GM12878 (cell line): ENCODE results near the gene UNC13D. TPM values are rescaled to one million over a fixed set of nuclear protein-coding genes. Genes with fewer than 3 reads are reported as not detected.

Experiments
- ATF7 ChIP-seq: fragments of 450-650 bp; IDR thresholded peaks from 2 replicates; pipeline ENCODE4 v1.6.1; 2016; ENCODE audit warnings: low read depth, mild to moderate bottlenecking
- BCL3 ChIP-seq: IDR thresholded peaks from 2 replicates; pipeline ENCODE4 v1.6.1; 2011; ENCODE audit warnings: borderline replicate concordance, low read depth, mild to moderate bottlenecking, moderate library complexity, low read length; ENCODE audit not compliant: insufficient read depth, poor library complexity, severe bottlenecking
- FOS ChIP-seq: IDR thresholded peaks from 3 replicates; pipeline ENCODE4 v1.6.1; 2011; ENCODE audit warnings: borderline replicate concordance; ENCODE audit not compliant: insufficient read length; ENCODE audit errors: extremely low read depth
- JUND ChIP-seq: IDR thresholded peaks from 2 replicates; pipeline ENCODE4 v1.6.1; 2012; ENCODE audit warnings: low read depth, mild to moderate bottlenecking, low read length, improper control_type of control experiment, moderate library complexity
- PRDM15 ChIP-seq: fragments of 450-650 bp; formaldehyde crosslinking; IDR thresholded peaks from 2 replicates; pipeline ENCODE4 v1.4.0; 2020; ENCODE audit warnings: mild to moderate bottlenecking, moderate library complexity
- RB1 ChIP-seq: fragments of 450-650 bp; formaldehyde crosslinking; IDR thresholded peaks from 2 replicates; pipeline ENCODE4 v1.6.1; 2017; ENCODE audit warnings: mild to moderate bottlenecking, borderline replicate concordance
- RCOR1 ChIP-seq: conservative IDR thresholded peaks from 2 replicates; pipeline ENCODE4 v1.6.1; 2012; ENCODE audit warnings: low read depth, low read length, improper control_type of control experiment
- RUNX3 ChIP-seq: IDR thresholded peaks from 2 replicates; pipeline ENCODE4 v1.6.1; 2012; ENCODE audit warnings: low read length, inconsistent platforms
- SIX5 ChIP-seq: IDR thresholded peaks from 2 replicates; pipeline ENCODE4 v1.6.1; 2011; ENCODE audit warnings: mild to moderate bottlenecking, low read depth, low read length, moderate library complexity; ENCODE audit not compliant: severe bottlenecking
- STAT1 ChIP-seq: fragments of 450-650 bp; conservative IDR thresholded peaks from 2 replicates; pipeline ENCODE4 v1.6.1; 2014; ENCODE audit warnings: antibody characterized with exemption, mild to moderate bottlenecking
- TCF12 ChIP-seq: IDR thresholded peaks from 2 replicates; pipeline ENCODE4 v1.6.1; 2011; ENCODE audit warnings: low read depth, mild to moderate bottlenecking, low read length
- TCF7 ChIP-seq: IDR thresholded peaks from 2 replicates; pipeline ENCODE4 v1.6.1; 2014; ENCODE audit warnings: antibody characterized with exemption, borderline replicate concordance
- ZBED1 ChIP-seq: IDR thresholded peaks from 2 replicates; pipeline ENCODE4 v1.6.1; 2016; ENCODE audit warnings: borderline replicate concordance
- ZNF207 ChIP-seq: fragments of 450-650 bp; IDR thresholded peaks from 2 replicates; pipeline ENCODE4 v1.6.1; 2014; ENCODE audit warnings: antibody characterized with exemption, mild to moderate bottlenecking, borderline replicate concordance
- ZNF384 ChIP-seq: IDR thresholded peaks from 2 replicates; pipeline ENCODE4 v1.6.1; 2012; ENCODE audit warnings: low read depth, mild to moderate bottlenecking, low read length, improper control_type of control experiment, borderline replicate concordance
- polyA plus RNA-seq, 11 experiments: library from polyadenylated mRNA; depleted of rRNA in 4 of 11; unstranded in 6 of 11; stranded (reverse) in 5 of 11; fragments of >200 nt; fragmentation: Nextera tagmentation in 4 of 11; fragmentation: Illumina TruSeq in 1 of 11; extraction: Ambion mirVana in 4 of 11; extraction: Trizol in 1 of 11; gene quantifications; 1 replicate in 1 of 11; 2 replicates in 10 of 11; pipeline versions ENCODE4 v1.2.1 to v1.2.3, GENCODE V29; 2011 to 2016; ENCODE audit warnings: inconsistent platforms in 2 of 11, missing spikeins in 2 of 11, low read depth in 1 of 11
- total RNA-seq, 4 experiments: library from RNA; depleted of rRNA in 3 of 4; stranded (reverse); fragments of >200 nt in 3 of 4; fragmentation: Illumina TruSeq in 1 of 4; extraction: Trizol in 1 of 4; gene quantifications; 2 replicates each; pipeline versions ENCODE4 v1.2.1 to v1.2.3, GENCODE V29; 2013 to 2021
- TF ChIP-seq, protein P1 (sequence below), 3 experiments: IDR thresholded peaks in 2 of 3; conservative IDR thresholded peaks in 1 of 3; 2 replicates each; pipeline ENCODE4 v1.5.1; 2011; ENCODE audit warnings: low read depth in 3 of 3, low read length in 3 of 3, mild to moderate bottlenecking in 3 of 3, control low read depth in 2 of 3, moderate library complexity in 2 of 3, inconsistent platforms in 1 of 3, mixed read lengths in 1 of 3; ENCODE audit not compliant: control insufficient read depth in 2 of 3, insufficient read depth in 1 of 3; ENCODE audit errors: extremely low read depth in 1 of 3
- TF ChIP-seq, protein P2 (sequence below): fragments of 450-650 bp; IDR thresholded peaks from 2 replicates; pipeline ENCODE4 v1.6.1; 2017; ENCODE audit warnings: borderline replicate concordance
- TF ChIP-seq, protein P3 (sequence below): IDR thresholded peaks from 2 replicates; pipeline ENCODE4 v1.6.1; 2011; ENCODE audit warnings: low read depth, mild to moderate bottlenecking, low read length, moderate library complexity, borderline replicate concordance; ENCODE audit errors: extremely low read depth

The UNC13D gene
- total and polyA plus RNA-seq, 10 of the 15 experiments (the other 5 are each of a cell fraction or from before 2014, with no cell fraction given) = 0.32 to 63.9 (median 25.2) TPM

DNA sequence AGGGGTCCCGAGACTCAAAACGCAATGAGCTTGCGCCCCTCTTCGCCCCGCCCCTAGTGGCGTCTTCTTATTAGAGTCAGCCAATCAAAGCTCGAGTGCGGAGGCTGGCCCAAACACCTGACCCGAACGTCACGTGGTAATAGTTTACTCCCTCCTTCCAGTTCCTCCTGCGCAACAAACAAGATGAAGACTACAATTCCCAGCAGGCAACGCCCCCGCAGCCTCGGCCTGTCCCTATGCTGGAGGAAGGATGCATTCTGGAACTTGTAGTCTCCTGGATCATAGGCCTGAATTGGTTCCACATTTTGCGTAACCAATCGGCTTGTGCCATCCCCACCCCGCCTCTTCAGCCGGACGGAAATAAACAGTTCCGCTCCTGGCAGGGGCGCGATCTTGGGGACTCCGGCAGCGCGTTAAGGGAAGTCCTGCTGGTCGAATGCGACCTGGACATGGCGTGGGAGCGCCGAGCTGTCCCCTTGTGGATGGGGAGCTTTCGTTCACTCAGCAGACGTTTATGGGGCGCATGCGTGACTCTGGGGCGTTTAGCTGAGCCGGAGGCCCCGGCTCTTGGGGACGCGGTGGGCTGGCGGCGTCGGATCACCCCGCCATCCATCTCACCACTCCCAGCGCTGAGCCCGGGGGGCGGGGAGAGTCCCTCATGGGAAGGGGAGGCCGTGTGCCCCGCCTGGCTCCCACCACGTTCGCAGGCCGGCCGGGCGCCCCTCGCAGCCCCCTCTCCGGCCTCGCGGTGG is 11.3 kb upstream of the UNC13D start, which contains the start of gene WBP2 (continued):
- TF ChIP-seq BCL3 (no peak), TCF7 (no peak), ZBED1 (no peak), FOS (peak; percentile 29), ZNF384 (no peak), JUND (no peak), ZNF207 (peak; percentile 76; the same call in 1 of the 2 replicates), RUNX3 (no peak; the same call in none of the 2 replicates), PRDM15 (CRISPR knock-in tag) (no peak), STAT1 (peak; percentile 49; the same call in 1 of the 2 replicates), RCOR1 (no peak), TCF12 (peak; percentile 43; the same call in 1 of the 2 replicates), ATF7 (peak; percentile 60; the same call in 1 of the 2 replicates), SIX5 (peak; percentile 99), RB1 (peak; percentile 71; the same call in 1 of the 2 replicates)
- TF ChIP-seq, protein P1, sequence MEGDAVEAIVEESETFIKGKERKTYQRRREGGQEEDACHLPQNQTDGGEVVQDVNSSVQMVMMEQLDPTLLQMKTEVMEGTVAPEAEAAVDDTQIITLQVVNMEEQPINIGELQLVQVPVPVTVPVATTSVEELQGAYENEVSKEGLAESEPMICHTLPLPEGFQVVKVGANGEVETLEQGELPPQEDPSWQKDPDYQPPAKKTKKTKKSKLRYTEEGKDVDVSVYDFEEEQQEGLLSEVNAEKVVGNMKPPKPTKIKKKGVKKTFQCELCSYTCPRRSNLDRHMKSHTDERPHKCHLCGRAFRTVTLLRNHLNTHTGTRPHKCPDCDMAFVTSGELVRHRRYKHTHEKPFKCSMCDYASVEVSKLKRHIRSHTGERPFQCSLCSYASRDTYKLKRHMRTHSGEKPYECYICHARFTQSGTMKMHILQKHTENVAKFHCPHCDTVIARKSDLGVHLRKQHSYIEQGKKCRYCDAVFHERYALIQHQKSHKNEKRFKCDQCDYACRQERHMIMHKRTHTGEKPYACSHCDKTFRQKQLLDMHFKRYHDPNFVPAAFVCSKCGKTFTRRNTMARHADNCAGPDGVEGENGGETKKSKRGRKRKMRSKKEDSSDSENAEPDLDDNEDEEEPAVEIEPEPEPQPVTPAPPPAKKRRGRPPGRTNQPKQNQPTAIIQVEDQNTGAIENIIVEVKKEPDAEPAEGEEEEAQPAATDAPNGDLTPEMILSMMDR (IDR thresholded peaks at IDR 0.05 in 2 of 3, conservative IDR thresholded peaks at IDR 0.05 in 1 of 3; ENCODE audit: control insufficient read depth in 2 of 3, extremely low read depth in 1 of 3, insufficient read depth in 1 of 3, low read depth in 3 of 3, low read length in 3 of 3) = peak in 1 of 3 experiments; percentile 53; a peak in 2 of 6 replicates
- TF ChIP-seq, protein P2, sequence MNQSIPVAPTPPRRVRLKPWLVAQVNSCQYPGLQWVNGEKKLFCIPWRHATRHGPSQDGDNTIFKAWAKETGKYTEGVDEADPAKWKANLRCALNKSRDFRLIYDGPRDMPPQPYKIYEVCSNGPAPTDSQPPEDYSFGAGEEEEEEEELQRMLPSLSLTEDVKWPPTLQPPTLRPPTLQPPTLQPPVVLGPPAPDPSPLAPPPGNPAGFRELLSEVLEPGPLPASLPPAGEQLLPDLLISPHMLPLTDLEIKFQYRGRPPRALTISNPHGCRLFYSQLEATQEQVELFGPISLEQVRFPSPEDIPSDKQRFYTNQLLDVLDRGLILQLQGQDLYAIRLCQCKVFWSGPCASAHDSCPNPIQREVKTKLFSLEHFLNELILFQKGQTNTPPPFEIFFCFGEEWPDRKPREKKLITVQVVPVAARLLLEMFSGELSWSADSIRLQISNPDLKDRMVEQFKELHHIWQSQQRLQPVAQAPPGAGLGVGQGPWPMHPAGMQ = no peak
- TF ChIP-seq, protein P3, sequence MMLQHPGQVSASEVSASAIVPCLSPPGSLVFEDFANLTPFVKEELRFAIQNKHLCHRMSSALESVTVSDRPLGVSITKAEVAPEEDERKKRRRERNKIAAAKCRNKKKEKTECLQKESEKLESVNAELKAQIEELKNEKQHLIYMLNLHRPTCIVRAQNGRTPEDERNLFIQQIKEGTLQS = peak; percentile 89; the same call in 1 of the 2 replicates
